IPS-20b (cell line): ENCODE measurements around the gene PRKCZ.
A peak's percentile ranks its signal among the peaks of the same experiment; 100 is the strongest.

ENCODE experiments used
- H3K27ac ChIP-seq: one replicate; pipeline ENCODE4 v1.5.1; 2013; ENCODE audit warnings: low read length
- H3K27me3 ChIP-seq: 2 replicates; pipeline ENCODE4 v1.6.1; 2013; ENCODE audit warnings: mild to moderate bottlenecking, low read length, inconsistent platforms; ENCODE audit not compliant: insufficient read depth
- H3K36me3 ChIP-seq: 2 replicates; pipeline ENCODE4 v1.6.1; 2013; ENCODE audit warnings: low read depth, mild to moderate bottlenecking, inconsistent platforms, low read length, moderate library complexity; ENCODE audit not compliant: insufficient read depth
- H3K4me1 ChIP-seq: 2 replicates; pipeline ENCODE4 v1.6.1; 2013; ENCODE audit warnings: mild to moderate bottlenecking, control low read depth, inconsistent platforms, low read length, moderate library complexity; ENCODE audit not compliant: insufficient read depth
- H3K4me3 ChIP-seq: 2 replicates; pipeline ENCODE4 v1.5.1; 2013; ENCODE audit warnings: mild to moderate bottlenecking, low read length, inconsistent platforms
- H3K9ac ChIP-seq: 2 replicates; pipeline ENCODE4 v1.6.1; 2013; ENCODE audit warnings: low read depth, mild to moderate bottlenecking, inconsistent platforms, low read length, moderate library complexity
- H3K9me3 ChIP-seq: 2 replicates; pipeline ENCODE4 v1.6.1; 2013; ENCODE audit warnings: mild to moderate bottlenecking, low read depth, low read length, inconsistent platforms; ENCODE audit not compliant: insufficient read depth

PRKCZ gene

DNA sequence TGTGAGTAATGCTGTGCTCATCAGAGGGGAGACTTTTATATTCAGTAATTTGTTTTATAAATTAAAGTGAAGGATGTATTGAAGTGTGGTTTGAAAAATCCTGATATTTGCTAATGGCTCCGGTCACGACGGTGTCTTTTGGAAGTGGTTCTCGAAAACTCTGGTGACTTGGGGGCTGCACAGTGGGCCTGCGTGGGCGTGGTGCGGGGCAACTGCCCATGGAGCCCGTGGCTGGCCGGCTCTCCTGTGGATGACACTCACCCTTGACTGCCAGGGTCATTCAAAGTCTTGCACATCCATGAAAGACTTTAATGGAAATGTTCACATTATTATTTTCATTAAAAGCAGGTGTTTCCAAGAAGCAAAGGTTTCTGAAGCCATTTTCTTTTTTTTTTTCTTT, 136.7 kb downstream of the PRKCZ start:
- no peak overlapping the region for H3K9ac ChIP-seq
- H3K4me1 ChIP-seq, result no peaks in the 10 kb centered on the region; the same call in none of the 2 replicates
- peaks cover 21% of the 10 kb centered on the region for H3K36me3 ChIP-seq
- no peak overlapping the region for H3K4me3 ChIP-seq
- H3K27ac ChIP-seq, result no peak overlapping the region
- H3K27me3 ChIP-seq, result no peaks in the 10 kb centered on the region
- H3K9me3 ChIP-seq, result no peaks in the 10 kb centered on the region

DNA sequence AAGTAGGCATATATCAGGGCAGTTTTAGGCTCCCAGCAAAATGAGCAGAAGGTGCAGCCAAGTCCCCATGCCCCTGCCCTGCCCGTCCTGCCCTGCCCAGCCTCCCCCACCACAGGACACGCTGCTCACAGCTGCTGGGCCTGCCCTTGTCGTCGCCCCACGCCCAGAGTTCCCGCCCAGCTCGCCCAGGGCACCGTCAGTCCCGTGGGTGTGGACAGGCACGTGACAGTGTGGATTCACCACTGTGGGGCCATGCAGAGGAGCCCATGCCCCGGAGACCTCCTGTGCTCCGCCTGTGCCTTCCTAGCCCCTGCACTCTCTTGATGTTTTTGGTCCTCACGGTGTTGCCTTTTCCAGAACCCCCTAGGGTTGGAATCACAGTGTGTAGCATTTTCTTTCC, 137.4 kb downstream of the PRKCZ start:
- H3K27ac ChIP-seq, result no peak overlapping the region
- H3K4me3 ChIP-seq, result no peak overlapping the region
- peaks cover 28% of the 10 kb centered on the region for H3K36me3 ChIP-seq
- no peak overlapping the region for H3K9ac ChIP-seq
- H3K9me3 ChIP-seq, result no peaks in the 10 kb centered on the region
- H3K27me3 ChIP-seq, result no peaks in the 10 kb centered on the region
- no peaks in the 10 kb centered on the region; the same call in none of the 2 replicates for H3K4me1 ChIP-seq

DNA sequence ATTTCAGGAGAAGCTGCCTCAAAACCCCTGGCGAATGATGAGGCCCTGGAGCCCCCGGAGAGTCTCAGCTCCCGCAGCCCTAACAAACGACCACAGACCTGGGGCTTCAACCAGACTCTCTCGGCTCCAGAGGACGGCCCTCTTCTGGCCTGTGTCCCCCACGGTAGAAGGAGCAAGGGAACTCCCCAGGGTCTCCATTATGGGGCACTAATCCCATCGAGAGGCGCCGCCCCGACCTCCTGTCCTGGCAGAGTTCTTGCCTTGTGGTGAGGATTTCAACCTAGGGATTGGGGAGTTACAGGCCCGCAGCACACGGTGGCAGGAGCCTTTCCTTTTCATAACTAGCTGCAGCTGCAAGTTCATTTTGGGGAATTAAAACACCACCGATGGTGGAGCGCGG, 138.1 kb downstream of the PRKCZ start:
- H3K27me3 ChIP-seq, result no peaks in the 10 kb centered on the region
- H3K9me3 ChIP-seq, result no peaks in the 10 kb centered on the region
- no peak overlapping the region for H3K4me3 ChIP-seq
- H3K36me3 ChIP-seq, result peaks cover 34% of the 10 kb centered on the region
- no peaks in the 10 kb centered on the region; the same call in none of the 2 replicates for H3K4me1 ChIP-seq
- no peak overlapping the region for H3K27ac ChIP-seq
- H3K9ac ChIP-seq, result no peak overlapping the region

DNA sequence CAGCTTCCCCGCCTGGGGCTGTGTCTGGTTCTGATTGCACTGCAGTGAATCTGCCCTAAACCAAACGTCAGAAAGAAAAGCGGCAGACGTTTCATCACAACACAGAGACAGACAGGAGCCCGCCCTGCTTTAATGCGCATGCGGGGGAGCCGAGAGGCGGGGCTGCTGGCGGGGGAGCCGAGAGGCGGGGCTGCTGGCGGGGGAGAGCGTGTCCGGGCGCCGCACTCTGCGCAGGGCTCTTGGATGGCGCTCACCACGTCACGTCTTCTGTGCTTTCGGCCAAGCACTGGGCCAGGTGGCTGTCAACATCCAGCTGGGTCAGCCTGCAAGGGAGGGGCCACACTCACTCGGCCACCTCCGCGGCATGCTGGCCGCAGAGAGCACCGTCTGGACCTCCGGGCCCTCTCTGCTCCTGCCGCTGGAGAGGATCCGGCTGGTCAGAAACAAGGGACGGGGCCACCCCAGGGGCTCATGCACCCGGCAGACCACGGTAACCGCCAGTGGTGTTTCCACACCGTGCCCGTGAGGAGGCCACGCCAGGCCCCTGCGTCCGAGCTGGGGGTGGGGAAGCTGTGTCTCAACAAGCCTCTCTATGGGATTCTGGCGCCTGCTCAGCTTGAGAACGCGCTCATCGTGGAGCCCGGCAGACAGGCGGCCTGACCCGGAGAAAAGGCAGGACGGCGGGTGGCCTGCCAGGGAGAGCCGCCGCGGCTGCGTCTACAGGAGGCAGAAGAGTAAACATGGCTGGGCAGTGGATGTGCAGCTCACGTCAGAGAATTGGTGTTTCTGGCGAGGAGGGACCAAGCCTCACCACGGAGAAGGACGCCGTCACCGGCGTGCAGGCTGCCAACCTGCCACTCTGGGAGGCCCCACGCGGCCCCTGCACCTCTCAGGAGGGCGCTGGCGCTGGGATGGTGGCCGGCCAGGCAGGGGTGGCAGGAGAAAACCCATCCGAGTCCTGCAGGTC, 139.5 kb downstream of the PRKCZ start:
- Histone ChIP-seq H3K27ac (no peak overlapping the region), H3K9me3 (no peaks in the 10 kb centered on the region), H3K4me3 (peak overlapping the region; percentile 66; the same call in 1 of the 2 replicates), H3K36me3 (peaks cover 30% of the 10 kb centered on the region), H3K27me3 (no peaks in the 10 kb centered on the region), H3K9ac (peak overlapping the region; percentile 59; the same call in 1 of the 2 replicates), H3K4me1 (no peaks in the 10 kb centered on the region; the same call in none of the 2 replicates)

DNA sequence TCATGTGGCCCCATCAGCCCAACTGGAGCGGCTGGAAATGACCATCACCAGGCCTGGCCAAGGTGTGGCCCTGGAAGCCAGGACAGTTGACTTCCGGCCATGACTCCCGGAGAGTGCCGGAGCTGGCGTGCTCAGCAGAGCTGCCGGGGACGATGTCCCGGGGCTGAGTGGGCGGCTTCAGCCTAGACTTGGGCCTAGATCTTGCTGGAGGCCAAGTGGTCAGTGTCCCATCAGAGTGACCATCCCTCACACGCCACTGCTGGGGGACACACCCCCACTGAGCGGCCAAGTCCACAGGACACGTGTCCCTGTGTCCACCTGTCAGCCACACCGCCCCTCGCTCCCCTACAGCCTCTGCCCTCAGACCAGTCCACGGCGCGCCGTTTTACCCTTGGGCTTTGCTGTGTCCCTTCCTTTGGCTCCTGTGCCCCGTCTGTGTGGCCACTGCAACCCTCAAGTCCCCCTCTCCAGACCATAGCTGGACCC, 140.3 kb downstream of the PRKCZ start:
- Histone ChIP-seq H3K9ac (no peak overlapping the region), H3K27me3 (no peaks in the 10 kb centered on the region), H3K9me3 (no peaks in the 10 kb centered on the region), H3K27ac (no peak overlapping the region), H3K4me1 (no peaks in the 10 kb centered on the region; the same call in none of the 2 replicates), H3K36me3 (peaks cover 22% of the 10 kb centered on the region), H3K4me3 (no peak overlapping the region)

DNA sequence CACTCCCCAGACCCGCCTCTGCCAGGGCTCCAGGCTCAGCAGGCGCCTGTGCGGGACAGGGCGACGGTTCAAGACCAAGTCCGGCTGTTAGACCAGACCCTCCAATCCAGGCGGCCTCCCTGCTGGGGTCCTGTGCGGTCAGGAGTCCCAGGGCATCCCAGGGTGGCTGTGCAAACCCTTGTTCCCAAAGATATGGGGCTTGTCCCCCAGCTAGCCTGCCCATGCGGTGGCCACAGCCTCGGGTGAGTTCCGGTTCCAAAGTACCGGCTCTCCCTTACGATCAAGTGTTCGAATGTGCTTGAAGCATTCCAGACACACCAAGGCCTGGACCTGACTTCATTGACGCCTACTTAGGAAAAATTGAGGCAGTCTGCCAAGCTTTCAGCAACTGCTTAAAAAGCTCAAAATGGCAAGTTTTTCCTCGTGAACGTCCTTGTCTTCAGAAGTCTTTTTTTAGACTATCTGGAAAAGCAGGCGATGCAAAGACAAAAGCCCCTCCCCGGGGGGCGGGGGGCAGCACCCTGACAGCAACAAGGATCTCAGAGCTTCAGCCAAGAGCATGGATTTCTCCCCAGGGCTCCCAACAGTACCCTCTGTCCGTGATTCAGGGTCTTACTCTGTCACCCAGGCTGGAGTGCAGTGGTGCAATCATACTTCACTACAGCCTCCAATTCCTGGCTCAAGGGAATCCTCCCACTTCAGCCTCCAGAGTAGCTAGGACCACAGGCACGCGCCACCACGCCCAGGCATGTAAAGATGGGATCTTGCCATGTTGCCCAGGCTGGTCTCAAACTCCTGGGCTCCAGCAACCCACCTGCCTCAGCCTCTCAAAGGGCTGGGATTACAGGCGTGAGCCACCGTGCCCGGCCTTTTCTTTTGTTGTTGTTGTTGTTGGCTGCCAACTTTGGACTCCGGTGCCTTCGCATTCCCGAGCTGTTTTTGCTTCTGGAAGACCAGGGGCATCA, 142.1 kb downstream of the PRKCZ start:
- no peak overlapping the region for H3K4me3 ChIP-seq
- no peaks in the 10 kb centered on the region for H3K9me3 ChIP-seq
- no peak overlapping the region for H3K9ac ChIP-seq

DNA sequence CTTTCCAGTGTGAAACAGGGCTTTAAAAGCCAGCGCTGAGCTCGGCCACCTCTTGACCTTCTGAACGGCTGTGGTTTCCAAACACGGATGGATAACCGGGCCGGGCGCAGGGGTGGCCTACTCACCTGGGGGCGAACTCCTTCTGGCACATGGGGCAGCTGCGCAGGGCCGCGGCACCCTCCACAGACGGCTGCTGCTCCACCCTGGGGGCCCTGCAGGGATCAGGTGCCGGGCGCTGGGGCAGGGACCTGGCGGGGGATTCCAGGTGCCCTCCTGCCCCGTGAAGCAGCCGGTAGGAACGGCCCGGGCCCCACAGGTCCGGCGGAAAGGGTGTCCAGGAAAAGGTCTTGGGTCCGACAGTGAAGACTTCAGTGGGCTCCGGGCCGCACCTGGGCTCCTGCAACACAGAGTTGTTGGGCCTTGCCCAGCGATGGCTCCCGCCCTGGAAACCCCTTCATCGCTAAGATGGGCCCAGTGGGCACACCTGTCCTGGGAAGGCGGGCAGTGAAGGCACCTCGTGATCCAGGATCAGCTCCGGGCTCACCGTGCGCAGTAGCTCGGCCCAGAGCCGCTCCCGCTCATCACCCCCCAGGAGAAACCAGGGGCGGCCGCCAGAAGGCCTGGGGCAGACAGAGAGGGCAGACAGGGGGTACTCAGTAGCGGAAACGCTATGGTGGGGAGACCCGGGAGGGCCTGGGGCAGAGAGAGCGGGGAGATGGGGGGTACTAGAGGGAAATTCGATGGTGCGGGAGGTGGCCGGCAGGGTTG, 143.5 kb downstream of the PRKCZ start:
- no peaks in the 10 kb centered on the region for H3K27me3 ChIP-seq
- H3K36me3 ChIP-seq, result peaks cover 14% of the 10 kb centered on the region; the same call in 1 of the 2 replicates
- H3K9me3 ChIP-seq, result no peaks in the 10 kb centered on the region
- H3K27ac ChIP-seq, result no peak overlapping the region
- H3K4me1 ChIP-seq, result no peaks in the 10 kb centered on the region; the same call in none of the 2 replicates
- peak overlapping the region; percentile 72; the same call in 1 of the 2 replicates for H3K9ac ChIP-seq
- H3K4me3 ChIP-seq, result peak overlapping the region; percentile 73

More for the DNA sequence above, 142.1 kb downstream of the PRKCZ start:
- Histone ChIP-seq H3K27me3 (no peaks in the 10 kb centered on the region), H3K4me1 (no peaks in the 10 kb centered on the region; the same call in none of the 2 replicates), H3K27ac (no peak overlapping the region), H3K36me3 (peaks cover 19% of the 10 kb centered on the region; the same call in 1 of the 2 replicates)

DNA sequence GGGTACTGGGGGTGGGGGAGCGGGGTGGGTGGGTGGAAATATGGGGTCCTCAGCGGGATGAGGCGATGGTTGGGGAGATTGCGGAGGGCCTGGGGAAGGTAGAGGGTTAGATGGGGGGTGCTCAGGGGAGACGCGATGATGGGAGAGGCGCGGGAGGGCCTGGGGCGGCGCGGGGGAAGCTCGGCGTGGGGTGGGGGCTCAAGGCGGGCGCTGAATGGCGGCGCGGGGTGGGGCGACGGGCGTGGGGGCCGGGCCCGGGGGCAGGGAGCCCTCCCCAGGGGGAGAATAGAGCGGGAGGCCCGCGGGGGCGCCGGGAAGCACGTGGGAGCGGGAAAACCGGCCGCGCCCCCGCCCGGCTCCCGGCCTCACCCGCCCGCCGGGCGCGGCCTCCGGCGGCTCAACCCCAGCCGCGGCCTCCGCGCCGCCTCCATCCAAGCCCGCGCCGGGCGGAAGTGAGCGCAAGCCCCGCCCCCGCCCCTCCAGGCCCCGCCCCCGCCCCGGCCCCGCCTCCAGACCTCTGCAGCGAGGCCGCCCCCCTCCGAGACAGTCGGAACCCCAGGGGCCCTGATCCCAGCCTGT, 144.2 kb downstream of the PRKCZ start, which contains the start of gene FAAP20:
Gene FAAP20 (minus strand): TSS at position 454 of the 579 bp plus-strand sequence. CDS start 23 bp downstream, at position 431.
- Histone ChIP-seq H3K27me3 (no peaks in the 10 kb centered on the region), H3K9me3 (no peaks in the 10 kb centered on the region), H3K36me3 (peaks cover 14% of the 10 kb centered on the region; the same call in 1 of the 2 replicates), H3K4me1 (no peaks in the 10 kb centered on the region; the same call in none of the 2 replicates), H3K4me3 (peak within 1 kb of the TSS; percentile 82), H3K27ac (peak within 1 kb of the TSS; percentile 12), H3K9ac (peak within 1 kb of the TSS; percentile 72; the same call in 1 of the 2 replicates)

DNA sequence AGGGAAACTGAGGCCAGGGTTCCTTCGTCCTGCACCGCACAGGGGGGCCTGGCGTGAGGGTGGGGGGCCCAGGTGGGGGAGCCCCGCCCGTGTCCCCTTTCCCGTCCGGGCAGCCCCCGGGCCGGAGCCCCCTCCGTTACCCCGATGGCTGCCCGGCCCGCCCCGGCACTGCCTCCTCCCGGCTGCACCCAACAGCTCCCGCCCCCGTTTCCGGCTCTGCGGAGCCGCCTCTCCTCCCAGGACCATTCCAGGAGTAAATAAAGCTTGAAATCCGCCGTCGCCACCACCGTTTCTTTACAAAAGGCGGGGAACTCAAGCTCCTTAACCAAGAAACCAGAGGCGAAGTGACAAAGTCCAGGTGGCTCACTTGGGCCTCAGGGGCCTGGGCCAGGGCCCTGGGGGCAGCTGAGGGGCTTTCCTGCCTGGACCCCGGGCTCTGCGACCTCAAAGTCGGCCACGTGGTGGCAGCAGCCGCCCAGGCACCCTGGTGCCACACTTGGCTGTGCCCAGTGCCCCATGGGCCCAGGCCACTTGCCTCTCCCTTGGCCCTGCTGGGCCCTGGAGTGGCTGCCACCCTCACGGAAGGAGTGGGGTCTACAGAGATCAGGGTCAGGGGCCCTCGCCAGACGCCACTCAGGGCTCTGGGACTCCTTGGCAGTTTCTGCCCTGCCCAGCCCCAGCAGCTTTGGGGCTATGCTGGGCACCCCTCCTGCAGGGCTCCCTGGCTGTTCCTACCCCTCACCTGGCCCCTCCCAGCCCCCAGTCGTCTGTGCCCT, 144.9 kb downstream of the PRKCZ start:
- no peaks in the 10 kb centered on the region; the same call in none of the 2 replicates for H3K4me1 ChIP-seq
- peak overlapping the region; percentile 82 for H3K4me3 ChIP-seq
- H3K27ac ChIP-seq, result peak overlapping the region; percentile 12
- H3K9me3 ChIP-seq, result no peaks in the 10 kb centered on the region
- H3K36me3 ChIP-seq, result peaks cover 14% of the 10 kb centered on the region; the same call in 1 of the 2 replicates
- no peaks in the 10 kb centered on the region for H3K27me3 ChIP-seq
- H3K9ac ChIP-seq, result peak overlapping the region; percentile 72; the same call in 1 of the 2 replicates

DNA sequence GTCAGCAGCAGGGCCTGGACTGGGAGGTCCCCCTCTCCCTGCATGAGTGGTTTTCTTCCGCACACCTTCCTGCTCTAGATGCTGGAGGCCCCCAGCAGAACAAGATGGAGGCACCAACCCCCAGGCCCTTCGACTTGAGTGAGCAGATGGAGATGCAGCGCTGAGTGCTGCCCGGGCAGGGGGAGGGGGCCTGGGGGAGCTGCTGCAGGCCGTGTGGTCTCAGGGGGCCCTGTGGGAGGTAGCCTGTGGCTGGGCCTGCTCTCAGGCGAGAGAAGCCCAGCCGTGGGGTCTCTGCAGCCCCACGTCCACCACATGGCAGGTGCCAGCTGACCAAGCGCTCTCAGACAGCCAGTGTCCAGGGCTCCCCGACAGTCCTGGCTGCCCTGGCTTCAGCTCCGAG, 145.6 kb downstream of the PRKCZ start:
- no peaks in the 10 kb centered on the region for H3K4me1 ChIP-seq
- H3K4me3 ChIP-seq, result no peak overlapping the region
- no peaks in the 10 kb centered on the region for H3K27me3 ChIP-seq
- no peak overlapping the region for H3K27ac ChIP-seq
- peaks cover 14% of the 10 kb centered on the region; the same call in 1 of the 2 replicates for H3K36me3 ChIP-seq
- H3K9ac ChIP-seq, result no peak overlapping the region
- H3K9me3 ChIP-seq, result no peaks in the 10 kb centered on the region
